GM23338 (cell line): ENCODE measurements around the gene HLA-DOA. TPM values are rescaled to one million over a fixed set of nuclear protein-coding genes. Genes with fewer than 3 reads are reported as not detected.

Experiments used
- ATAC-seq: fragments of 200-7000 bp; cut with Tn5 transposase; 3 replicates; pipeline ENCODE4 v1.9.1; 2020
- DNase-seq: peaks from one replicate; pipeline ENCODE4 v3.0.0-alpha.2; 2015; ENCODE audit warnings: low spot score
- H2AFZ ChIP-seq: fragments of 200-600 bp; sonication (generic); 2 replicates; pipeline ENCODE4 v1.8.0; 2016; ENCODE audit warnings: antibody characterized with exemption, mild to moderate bottlenecking, moderate library complexity
- H3F3A ChIP-seq: fragments of 200-600 bp; sonication (generic); replicated peaks from 2 replicates; pipeline ENCODE4 v1.8.0; 2017; ENCODE audit warnings: antibody characterized with exemption, mixed run types, low read depth
- H3K27ac ChIP-seq: fragments of 200-600 bp; sonication (generic); 2 replicates; pipeline ENCODE4 v1.6.1; 2016; ENCODE audit warnings: low read depth
- H3K27me3 ChIP-seq: fragments of 200-600 bp; sonication (generic); 2 replicates; pipeline ENCODE4 v1.8.0; 2016; ENCODE audit warnings: mild to moderate bottlenecking, mixed run types, moderate library complexity; ENCODE audit not compliant: insufficient read depth
- H3K36me3 ChIP-seq: fragments of 200-600 bp; sonication (generic); 2 replicates; pipeline ENCODE4 v1.8.0; 2016; ENCODE audit warnings: mild to moderate bottlenecking; ENCODE audit not compliant: insufficient read depth
- H3K4me1 ChIP-seq: fragments of 200-600 bp; sonication (generic); 2 replicates; pipeline ENCODE4 v1.8.0; 2016; ENCODE audit warnings: mild to moderate bottlenecking, moderate library complexity; ENCODE audit not compliant: insufficient read depth
- H3K4me2 ChIP-seq: fragments of 200-600 bp; sonication (generic); 2 replicates; pipeline ENCODE4 v1.7.1; 2017; ENCODE audit warnings: mixed run types
- H3K4me3 ChIP-seq: fragments of 200-600 bp; sonication (generic); 2 replicates; pipeline ENCODE4 v1.6.1; 2016; ENCODE audit warnings: mixed run types
- H3K79me2 ChIP-seq: fragments of 200-600 bp; sonication (generic); replicated peaks from 2 replicates; pipeline ENCODE4 v1.8.0; 2017; ENCODE audit warnings: mild to moderate bottlenecking; ENCODE audit not compliant: insufficient read depth
- H3K9me2 ChIP-seq: fragments of 200-600 bp; sonication (generic); 2 replicates; pipeline ENCODE4 v1.8.0; 2017; ENCODE audit not compliant: insufficient read depth
- H4K20me1 ChIP-seq: fragments of 200-600 bp; sonication (generic); replicated peaks from 2 replicates; pipeline ENCODE4 v1.8.0; 2017; ENCODE audit warnings: mild to moderate bottlenecking; ENCODE audit not compliant: insufficient read depth
- H3K27ac Mint-ChIP-seq: 2 replicates; pipeline ENCODE4 v1.8.0; 2020; ENCODE audit warnings: inconsistent platforms, mild to moderate bottlenecking, moderate library complexity, mixed read lengths
- H3K27me3 Mint-ChIP-seq: 3 replicates; pipeline ENCODE4 v1.8.0; 2022; ENCODE audit warnings: low read depth, mild to moderate bottlenecking, moderate library complexity, mixed read lengths, inconsistent platforms; ENCODE audit not compliant: insufficient read depth, poor library complexity
- H3K36me3 Mint-ChIP-seq: 3 replicates; pipeline ENCODE4 v1.8.0; 2021; ENCODE audit warnings: low read depth, mild to moderate bottlenecking, inconsistent platforms, moderate library complexity, mixed read lengths
- H3K4me1 Mint-ChIP-seq: 3 replicates; pipeline ENCODE4 v1.8.0; 2020; ENCODE audit warnings: mild to moderate bottlenecking, inconsistent platforms, mixed read lengths
- H3K4me3 Mint-ChIP-seq: 3 replicates; pipeline ENCODE4 v1.8.0; 2021; ENCODE audit warnings: moderate library complexity, mild to moderate bottlenecking, inconsistent platforms, mixed read lengths
- H3K9me3 Mint-ChIP-seq: 3 replicates; pipeline ENCODE4 v1.8.0; 2020; ENCODE audit warnings: moderate library complexity, mild to moderate bottlenecking, inconsistent platforms, mixed read lengths
- EZH2 ChIP-seq: fragments of 200-600 bp; sonication (generic); IDR thresholded peaks from one replicate; pipeline ENCODE4 v1.8.0; 2017; ENCODE audit warnings: antibody characterized with exemption, mild to moderate bottlenecking, low read depth; ENCODE audit not compliant: unreplicated experiment
- EZH2phosphoT487 ChIP-seq: fragments of 200-600 bp; sonication (generic); IDR thresholded peaks from one replicate; pipeline ENCODE4 v1.8.1; 2018; ENCODE audit warnings: antibody characterized with exemption; ENCODE audit not compliant: unreplicated experiment
- JUNB ChIP-seq: IDR thresholded peaks from one replicate; pipeline ENCODE4 v1.6.1; 2016; ENCODE audit warnings: antibody characterized with exemption; ENCODE audit not compliant: unreplicated experiment
- STAT1 ChIP-seq: IDR thresholded peaks from one replicate; pipeline ENCODE4 v1.6.1; 2016; ENCODE audit warnings: antibody characterized with exemption; ENCODE audit not compliant: unreplicated experiment
- ZNF114 ChIP-seq: fragments of 250-450 bp; sonication (Bioruptor Pico); IDR thresholded peaks from 2 replicates; pipeline ENCODE4 v1.5.0; 2020; ENCODE audit warnings: mild to moderate bottlenecking, moderate library complexity
- ZNF331 ChIP-seq: fragments of 250-450 bp; sonication (Bioruptor Pico); IDR thresholded peaks from 2 replicates; pipeline ENCODE4 v1.5.0; 2020; ENCODE audit warnings: low read depth, mild to moderate bottlenecking, moderate library complexity
- polyA plus RNA-seq: library from polyadenylated mRNA; unstranded; fragments of >200 nt; fragmentation: Nextera tagmentation; extraction: Ambion mirVana; gene quantifications from 2 replicates; pipeline ENCODE4 v1.2.1, GENCODE V29; 2016
- total RNA-seq: library from RNA; depleted of rRNA; stranded (reverse); fragments of >200 nt; shearing (Covaris generic); gene quantifications from 2 replicates; pipeline ENCODE4 v1.2.3, GENCODE V29; 2014
- TF ChIP-seq, protein P1 (sequence below): IDR thresholded peaks from 2 replicates; pipeline ENCODE4 v1.6.1; 2016; ENCODE audit warnings: antibody characterized with exemption
- TF ChIP-seq, protein P2 (sequence below): IDR thresholded peaks from one replicate; pipeline ENCODE4 v1.6.1; 2018; ENCODE audit warnings: antibody characterized with exemption; ENCODE audit not compliant: unreplicated experiment
- TF ChIP-seq, protein P3 (sequence below), 2 experiments: fragments of 200-600 bp in 1 of 2; sonication (generic) in 1 of 2; conservative IDR thresholded peaks; 2 replicates each; pipeline versions ENCODE4 v1.5.1 to v1.6.1; 2016 to 2017; ENCODE audit warnings: antibody characterized with exemption in 2 of 2, low read depth in 2 of 2, mild to moderate bottlenecking in 2 of 2, moderate library complexity in 1 of 2

HLA-DOA gene
- total and polyA plus RNA-seq, 2 experiments from 2014 or later: 4.8 to 30.5 TPM

DNA sequence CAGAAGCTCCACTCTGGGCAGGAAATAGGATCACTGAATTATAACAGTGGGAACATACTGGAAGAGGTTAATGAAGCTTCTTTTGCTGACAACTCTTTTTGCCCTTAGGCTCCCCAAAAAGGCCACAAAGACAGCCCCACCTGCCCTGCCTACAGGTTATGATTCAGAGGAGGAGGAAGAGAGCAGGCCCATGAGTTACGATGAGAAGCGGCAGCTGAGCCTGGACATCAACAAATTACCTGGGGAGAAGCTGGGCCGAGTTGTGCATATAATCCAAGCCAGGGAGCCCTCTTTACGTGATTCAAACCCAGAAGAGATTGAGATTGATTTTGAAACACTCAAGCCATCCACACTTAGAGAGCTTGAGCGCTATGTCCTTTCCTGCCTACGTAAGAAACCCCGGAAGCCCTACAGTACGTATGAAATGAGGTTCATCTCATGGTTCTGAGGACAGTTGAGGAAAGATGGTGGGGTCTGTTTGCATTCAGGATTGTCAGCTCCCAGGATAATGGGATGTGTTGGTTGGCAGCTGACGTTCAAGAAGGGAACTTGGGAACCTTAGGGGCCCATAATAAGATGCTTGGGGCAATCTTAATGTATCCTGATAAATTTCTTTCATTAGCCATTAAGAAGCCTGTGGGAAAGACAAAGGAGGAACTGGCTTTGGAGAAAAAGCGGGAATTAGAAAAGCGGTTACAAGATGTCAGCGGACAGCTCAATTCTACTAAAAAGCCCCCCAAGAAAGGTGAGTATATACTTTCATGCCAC is 29.5 kb downstream of the HLA-DOA start:
- Histone ChIP-seq H4K20me1 (peaks cover 73% of the 10 kb centered on the region), H3K79me2 (peaks cover 44% of the 10 kb centered on the region), H3K36me3 (peaks cover 61% of the 10 kb centered on the region), H2AFZ (no peak overlapping the region), H3K27ac (peak overlapping the region; percentile 70; the same call in 1 of the 2 replicates), H3K4me3 (no peak overlapping the region), H3K9me2 (no peaks in the 10 kb centered on the region), H3K4me2 (no peak overlapping the region), H3F3A (peaks cover 93% of the 10 kb centered on the region), H3K27me3 (no peaks in the 10 kb centered on the region), H3K4me1 (peaks cover 21% of the 10 kb centered on the region; the same call in 1 of the 2 replicates)
- Mint-ChIP-seq H3K4me1 (peaks cover 60% of the 10 kb centered on the region), H3K4me3 (no peak overlapping the region), H3K36me3 (peaks cover 73% of the 10 kb centered on the region), H3K27me3 (peaks cover 37% of the 10 kb centered on the region), H3K9me3 (no peaks in the 10 kb centered on the region; the same call in 2 of the 3 replicates), H3K27ac (no peak overlapping the region)
- no peak for ATAC-seq
- DNase-seq: no peak
- TF ChIP-seq, protein P1, sequence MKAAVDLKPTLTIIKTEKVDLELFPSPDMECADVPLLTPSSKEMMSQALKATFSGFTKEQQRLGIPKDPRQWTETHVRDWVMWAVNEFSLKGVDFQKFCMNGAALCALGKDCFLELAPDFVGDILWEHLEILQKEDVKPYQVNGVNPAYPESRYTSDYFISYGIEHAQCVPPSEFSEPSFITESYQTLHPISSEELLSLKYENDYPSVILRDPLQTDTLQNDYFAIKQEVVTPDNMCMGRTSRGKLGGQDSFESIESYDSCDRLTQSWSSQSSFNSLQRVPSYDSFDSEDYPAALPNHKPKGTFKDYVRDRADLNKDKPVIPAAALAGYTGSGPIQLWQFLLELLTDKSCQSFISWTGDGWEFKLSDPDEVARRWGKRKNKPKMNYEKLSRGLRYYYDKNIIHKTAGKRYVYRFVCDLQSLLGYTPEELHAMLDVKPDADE: no peak

DNA sequence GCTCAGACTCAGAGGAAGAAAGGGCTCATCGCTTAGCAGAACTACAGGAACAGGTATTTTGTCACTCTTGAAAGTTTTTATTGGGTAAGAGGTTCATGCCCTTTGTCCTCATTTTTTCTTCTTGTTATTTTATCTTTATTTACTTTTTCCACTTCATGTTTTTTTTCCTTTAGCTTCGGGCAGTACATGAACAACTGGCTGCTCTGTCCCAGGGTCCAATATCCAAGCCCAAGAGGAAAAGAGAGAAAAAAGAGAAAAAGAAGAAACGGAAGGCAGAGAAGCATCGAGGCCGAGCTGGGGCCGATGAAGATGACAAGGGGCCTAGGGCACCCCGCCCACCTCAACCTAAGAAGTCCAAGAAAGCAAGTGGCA is 31.5 kb downstream of the HLA-DOA start:
- Histone ChIP-seq H3K27me3 (no peaks in the 10 kb centered on the region), H2AFZ (no peak overlapping the region), H3K27ac (no peak overlapping the region), H3K4me2 (no peak overlapping the region), H3K36me3 (peaks cover 79% of the 10 kb centered on the region), H3F3A (peaks cover 92% of the 10 kb centered on the region), H3K4me1 (peaks cover 31% of the 10 kb centered on the region; the same call in 1 of the 2 replicates), H3K9me2 (no peaks in the 10 kb centered on the region), H3K4me3 (no peak overlapping the region), H4K20me1 (peaks cover 93% of the 10 kb centered on the region), H3K79me2 (peaks cover 64% of the 10 kb centered on the region)
- H3K4me3 Mint-ChIP-seq: peak overlapping the region; percentile 29; the same call in 2 of the 3 replicates
- H3K27ac Mint-ChIP-seq: no peak overlapping the region
- H3K9me3 Mint-ChIP-seq: peaks cover 10% of the 10 kb centered on the region
- peaks cover 52% of the 10 kb centered on the region for H3K4me1 Mint-ChIP-seq
- DNase-seq: no peak
- H3K36me3 Mint-ChIP-seq: peaks cover 93% of the 10 kb centered on the region
- peaks cover 48% of the 10 kb centered on the region for H3K27me3 Mint-ChIP-seq
- no peak for ATAC-seq
- TF ChIP-seq EZH2 (no peak), EZH2phosphoT487 (no peak), ZNF114 (CRISPR knock-in tag) (no peak), JUNB (no peak), STAT1 (no peak), ZNF331 (no peak)
- TF ChIP-seq, protein P2, sequence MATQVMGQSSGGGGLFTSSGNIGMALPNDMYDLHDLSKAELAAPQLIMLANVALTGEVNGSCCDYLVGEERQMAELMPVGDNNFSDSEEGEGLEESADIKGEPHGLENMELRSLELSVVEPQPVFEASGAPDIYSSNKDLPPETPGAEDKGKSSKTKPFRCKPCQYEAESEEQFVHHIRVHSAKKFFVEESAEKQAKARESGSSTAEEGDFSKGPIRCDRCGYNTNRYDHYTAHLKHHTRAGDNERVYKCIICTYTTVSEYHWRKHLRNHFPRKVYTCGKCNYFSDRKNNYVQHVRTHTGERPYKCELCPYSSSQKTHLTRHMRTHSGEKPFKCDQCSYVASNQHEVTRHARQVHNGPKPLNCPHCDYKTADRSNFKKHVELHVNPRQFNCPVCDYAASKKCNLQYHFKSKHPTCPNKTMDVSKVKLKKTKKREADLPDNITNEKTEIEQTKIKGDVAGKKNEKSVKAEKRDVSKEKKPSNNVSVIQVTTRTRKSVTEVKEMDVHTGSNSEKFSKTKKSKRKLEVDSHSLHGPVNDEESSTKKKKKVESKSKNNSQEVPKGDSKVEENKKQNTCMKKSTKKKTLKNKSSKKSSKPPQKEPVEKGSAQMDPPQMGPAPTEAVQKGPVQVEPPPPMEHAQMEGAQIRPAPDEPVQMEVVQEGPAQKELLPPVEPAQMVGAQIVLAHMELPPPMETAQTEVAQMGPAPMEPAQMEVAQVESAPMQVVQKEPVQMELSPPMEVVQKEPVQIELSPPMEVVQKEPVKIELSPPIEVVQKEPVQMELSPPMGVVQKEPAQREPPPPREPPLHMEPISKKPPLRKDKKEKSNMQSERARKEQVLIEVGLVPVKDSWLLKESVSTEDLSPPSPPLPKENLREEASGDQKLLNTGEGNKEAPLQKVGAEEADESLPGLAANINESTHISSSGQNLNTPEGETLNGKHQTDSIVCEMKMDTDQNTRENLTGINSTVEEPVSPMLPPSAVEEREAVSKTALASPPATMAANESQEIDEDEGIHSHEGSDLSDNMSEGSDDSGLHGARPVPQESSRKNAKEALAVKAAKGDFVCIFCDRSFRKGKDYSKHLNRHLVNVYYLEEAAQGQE: no peak
- TF ChIP-seq, protein P3, sequence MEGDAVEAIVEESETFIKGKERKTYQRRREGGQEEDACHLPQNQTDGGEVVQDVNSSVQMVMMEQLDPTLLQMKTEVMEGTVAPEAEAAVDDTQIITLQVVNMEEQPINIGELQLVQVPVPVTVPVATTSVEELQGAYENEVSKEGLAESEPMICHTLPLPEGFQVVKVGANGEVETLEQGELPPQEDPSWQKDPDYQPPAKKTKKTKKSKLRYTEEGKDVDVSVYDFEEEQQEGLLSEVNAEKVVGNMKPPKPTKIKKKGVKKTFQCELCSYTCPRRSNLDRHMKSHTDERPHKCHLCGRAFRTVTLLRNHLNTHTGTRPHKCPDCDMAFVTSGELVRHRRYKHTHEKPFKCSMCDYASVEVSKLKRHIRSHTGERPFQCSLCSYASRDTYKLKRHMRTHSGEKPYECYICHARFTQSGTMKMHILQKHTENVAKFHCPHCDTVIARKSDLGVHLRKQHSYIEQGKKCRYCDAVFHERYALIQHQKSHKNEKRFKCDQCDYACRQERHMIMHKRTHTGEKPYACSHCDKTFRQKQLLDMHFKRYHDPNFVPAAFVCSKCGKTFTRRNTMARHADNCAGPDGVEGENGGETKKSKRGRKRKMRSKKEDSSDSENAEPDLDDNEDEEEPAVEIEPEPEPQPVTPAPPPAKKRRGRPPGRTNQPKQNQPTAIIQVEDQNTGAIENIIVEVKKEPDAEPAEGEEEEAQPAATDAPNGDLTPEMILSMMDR (conservative IDR thresholded peaks at IDR 0.05; ENCODE audit: low read depth in 2 of 2): no peak
